ENCODE results near the gene DOK7.
"Not testable (repeated sequence)": the region's sequence is repeated elsewhere in the genome, so short reads cannot be mapped to it uniquely, and the experiment has no call there.

The DOK7 gene

GRCh38 chr4:3524349-3524748 is 61.2 kb downstream of the DOK7 start:
- FAIRE-seq = no peak

- no peak for FAIRE-seq
Measured at GRCh38 chr4:3524920-3525319, 61.8 kb downstream of the DOK7 start.

- FAIRE-seq = no peak
Measured at GRCh38 chr4:3525532-3526430, 62.7 kb downstream of the DOK7 start.

GRCh38 chr4:3526456-3526855 is 63.4 kb downstream of the DOK7 start:
- FAIRE-seq = no peak

GRCh38 chr4:3527101-3527913 is 64.2 kb downstream of the DOK7 start:
- FAIRE-seq = no peak

- FAIRE-seq = no peak
Measured at GRCh38 chr4:3527914-3528876, 65.1 kb downstream of the DOK7 start.

- no peak for FAIRE-seq
Measured at GRCh38 chr4:3529363-3529762, 66.3 kb downstream of the DOK7 start.

GRCh38 chr4:3530051-3530450 is 66.9 kb downstream of the DOK7 start:
- FAIRE-seq = no peak

- FAIRE-seq = no peak
Measured at GRCh38 chr4:3530663-3531254, 67.7 kb downstream of the DOK7 start.

GRCh38 chr4:3531318-3531878 is 68.3 kb downstream of the DOK7 start:
- no peak for FAIRE-seq

GRCh38 chr4:3531879-3532750 is 69.0 kb downstream of the DOK7 start, which contains the start of gene LRPAP1:
Gene LRPAP1 (minus strand): TSS chr4:3532422. CDS start chr4:3532412, 10 bp downstream.
- FAIRE-seq = no peak

- no peak for FAIRE-seq
Measured at GRCh38 chr4:3532751-3533422, 69.8 kb downstream of the DOK7 start.

- FAIRE-seq = no peak
Measured at GRCh38 chr4:3533423-3533820, 70.3 kb downstream of the DOK7 start.

GRCh38 chr4:3535812-3536211 is 72.7 kb downstream of the DOK7 start:
- not testable (repeated sequence) for FAIRE-seq

GRCh38 chr4:3538906-3539305 is 75.8 kb downstream of the DOK7 start:
- not testable (repeated sequence) for FAIRE-seq

GRCh38 chr4:3543415-3543814 is 80.3 kb downstream of the DOK7 start:
- FAIRE-seq = not testable (repeated sequence)

Data from G401.6 (cell line).